Activated naive CD8-positive, alpha-beta T cell treated with anti-CD3 and anti-CD28 coated beads, Interleukin-2, amount 50 U/mL, for 16 hours (primary cell): ENCODE data around the gene LIME1.

ENCODE experiments used
- DNase-seq: peaks from one replicate; pipeline ENCODE4 v3.0.0-alpha.2; 2020; ENCODE audit warnings: low read depth, low spot score

The LIME1 gene, protein sequence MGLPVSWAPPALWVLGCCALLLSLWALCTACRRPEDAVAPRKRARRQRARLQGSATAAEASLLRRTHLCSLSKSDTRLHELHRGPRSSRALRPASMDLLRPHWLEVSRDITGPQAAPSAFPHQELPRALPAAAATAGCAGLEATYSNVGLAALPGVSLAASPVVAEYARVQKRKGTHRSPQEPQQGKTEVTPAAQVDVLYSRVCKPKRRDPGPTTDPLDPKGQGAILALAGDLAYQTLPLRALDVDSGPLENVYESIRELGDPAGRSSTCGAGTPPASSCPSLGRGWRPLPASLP

DNA sequence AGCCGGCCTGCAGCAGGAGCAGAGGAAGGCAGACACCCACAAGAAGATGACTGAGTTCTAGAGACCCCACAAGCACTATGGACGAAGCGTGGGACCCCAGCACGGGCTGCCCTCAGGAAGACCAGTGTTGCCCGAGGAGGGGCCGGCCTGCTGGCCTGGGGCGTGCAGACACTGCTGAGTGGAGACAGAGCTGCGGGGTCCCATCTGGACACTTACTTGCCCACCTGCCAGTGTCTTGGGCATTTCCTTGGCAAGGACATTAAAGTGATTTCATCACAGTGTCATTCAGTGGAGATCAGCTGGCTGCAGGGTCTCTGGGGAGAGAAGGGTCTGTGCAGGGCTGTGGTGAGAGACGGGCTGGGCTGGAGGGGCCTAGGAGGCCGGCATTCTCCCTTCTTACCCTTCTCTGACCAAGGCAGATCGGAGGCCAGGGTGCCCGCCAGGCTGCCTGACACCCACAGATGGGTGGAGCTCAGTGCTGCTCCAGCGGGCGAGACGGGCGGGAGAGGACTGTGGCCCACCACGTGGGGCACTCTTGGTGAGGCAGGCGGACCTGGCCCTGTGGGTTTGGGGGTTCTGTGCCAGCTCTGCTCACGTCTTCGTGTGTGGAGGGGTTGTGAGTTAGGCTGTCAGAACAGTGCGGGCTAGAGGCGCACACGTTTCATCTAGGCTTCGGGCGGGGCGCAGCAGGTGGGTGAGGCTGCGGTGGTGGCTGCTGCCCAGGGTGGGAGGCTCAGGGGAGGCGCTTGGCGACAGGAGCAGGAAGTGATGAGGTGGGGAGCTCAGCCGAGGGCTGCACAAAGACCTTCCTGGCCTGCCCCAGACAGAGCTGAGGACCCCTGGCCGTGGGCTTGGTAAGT lies at the start of gene LIME1:
LIME1 (plus strand) TSS at position 806 of the 860 bp plus-strand sequence. CDS start 886 bp downstream, outside the sequence.
- DNase-seq, result no peak

DNA sequence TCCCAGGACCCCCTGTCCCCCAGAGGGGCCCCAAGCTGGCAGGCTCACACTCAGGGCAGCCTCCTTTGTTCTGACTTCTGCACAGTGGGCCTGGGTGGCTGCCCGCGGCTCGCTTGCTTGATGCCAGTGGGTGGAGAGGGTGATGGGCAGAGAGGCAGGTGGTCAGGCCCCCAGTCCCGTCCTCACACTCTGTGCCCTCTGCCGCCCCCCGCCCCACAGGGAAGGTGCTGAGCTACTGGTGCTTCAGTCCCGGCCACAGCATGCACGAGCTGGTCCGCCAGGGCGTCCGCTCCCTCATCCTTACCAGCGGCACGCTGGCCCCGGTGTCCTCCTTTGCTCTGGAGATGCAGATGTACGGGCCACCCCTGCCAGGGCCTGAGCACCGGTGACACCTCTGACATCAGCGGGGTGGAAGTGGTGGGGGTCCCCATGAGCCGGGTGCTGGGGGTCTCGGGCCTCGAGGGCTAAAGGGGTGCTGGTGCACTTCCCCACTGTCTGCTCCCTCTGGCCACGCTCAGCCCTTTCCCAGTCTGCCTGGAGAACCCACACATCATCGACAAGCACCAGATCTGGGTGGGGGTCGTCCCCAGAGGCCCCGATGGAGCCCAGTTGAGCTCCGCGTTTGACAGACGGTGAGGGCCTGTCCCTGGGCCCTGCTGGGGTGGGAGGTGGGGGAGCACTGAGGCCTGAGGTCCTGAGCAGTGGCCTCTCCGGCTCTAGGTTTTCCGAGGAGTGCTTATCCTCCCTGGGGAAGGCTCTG lies 48.9 kb upstream of the LIME1 start:
- DNase-seq, result no peak

DNA sequence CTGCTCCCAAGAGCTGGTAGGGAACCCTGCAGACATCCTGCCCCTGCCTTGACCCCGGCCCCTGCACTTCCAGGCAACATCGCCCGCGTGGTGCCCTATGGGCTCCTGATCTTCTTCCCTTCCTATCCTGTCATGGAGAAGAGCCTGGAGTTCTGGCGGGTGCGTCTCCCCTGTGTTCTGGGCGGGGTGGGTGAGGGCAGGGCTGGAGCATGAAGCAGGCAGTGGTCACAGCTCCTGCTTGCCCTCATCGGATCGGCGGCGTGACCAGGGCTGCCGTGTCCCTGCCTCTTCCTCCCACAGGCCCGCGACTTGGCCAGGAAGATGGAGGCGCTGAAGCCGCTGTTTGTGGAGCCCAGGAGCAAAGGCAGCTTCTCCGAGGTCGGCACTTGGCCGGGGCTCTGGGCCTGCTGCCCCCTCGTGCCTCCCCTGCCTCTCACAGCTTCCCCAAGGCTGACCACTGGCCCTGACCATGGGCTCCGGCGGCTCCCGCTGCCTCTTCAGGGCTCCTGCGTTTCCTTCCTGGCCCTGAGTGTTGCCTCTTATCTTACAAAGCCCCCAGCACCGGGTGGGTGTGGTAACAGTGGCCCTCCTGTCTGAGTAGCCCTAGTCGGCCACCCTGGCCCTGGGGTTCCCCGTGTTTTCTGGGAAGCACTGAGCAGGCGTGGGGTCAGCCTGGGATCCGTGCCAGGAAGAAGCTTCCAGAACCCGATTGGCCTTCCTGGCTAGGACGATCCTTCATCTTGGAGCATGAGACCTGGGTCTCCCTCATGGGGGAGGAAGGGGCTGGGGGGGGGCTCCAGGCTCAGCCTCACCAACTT lies 48.0 kb upstream of the LIME1 start:
- DNase-seq, result no peak

DNA sequence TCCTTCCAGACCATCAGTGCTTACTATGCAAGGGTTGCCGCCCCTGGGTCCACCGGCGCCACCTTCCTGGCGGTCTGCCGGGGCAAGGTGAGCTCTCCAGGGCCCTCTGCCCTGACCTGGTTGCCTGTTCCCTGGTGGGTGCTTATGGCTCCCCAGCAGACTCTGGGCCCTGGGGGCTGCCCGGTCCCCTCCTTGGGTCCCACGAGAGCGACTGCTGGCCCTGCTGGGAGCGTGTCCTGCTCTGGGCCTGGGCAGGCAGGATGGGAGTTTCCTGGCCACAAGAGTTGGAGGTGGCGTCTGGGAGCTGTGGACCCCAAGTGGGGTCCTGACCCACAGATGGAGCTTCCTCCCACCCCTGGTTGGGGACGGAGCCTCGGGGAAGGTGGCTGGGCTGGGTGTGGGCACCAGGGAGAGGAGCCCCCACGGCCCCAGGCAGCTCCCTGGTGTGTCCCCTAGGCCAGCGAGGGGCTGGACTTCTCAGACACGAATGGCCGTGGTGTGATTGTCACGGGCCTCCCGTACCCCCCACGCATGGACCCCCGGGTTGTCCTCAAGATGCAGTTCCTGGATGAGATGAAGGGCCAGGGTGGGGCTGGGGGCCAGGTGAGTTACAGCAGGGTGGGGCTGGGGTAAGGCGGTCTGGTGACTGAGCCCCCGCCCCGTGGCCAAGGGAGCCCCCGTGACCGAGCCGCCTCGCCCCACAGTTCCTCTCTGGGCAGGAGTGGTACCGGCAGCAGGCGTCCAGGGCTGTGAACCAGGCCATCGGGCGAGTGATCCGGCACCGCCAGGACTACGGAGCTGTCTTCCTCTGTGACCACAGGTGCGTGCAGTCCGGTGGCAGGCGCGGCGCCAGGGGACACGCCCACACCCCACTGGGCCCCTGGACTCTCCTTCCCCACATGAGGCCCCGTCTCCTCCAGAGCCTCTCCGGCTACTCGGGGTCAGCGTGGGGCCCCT lies 47.1 kb upstream of the LIME1 start:
- DNase-seq, result no peak

DNA sequence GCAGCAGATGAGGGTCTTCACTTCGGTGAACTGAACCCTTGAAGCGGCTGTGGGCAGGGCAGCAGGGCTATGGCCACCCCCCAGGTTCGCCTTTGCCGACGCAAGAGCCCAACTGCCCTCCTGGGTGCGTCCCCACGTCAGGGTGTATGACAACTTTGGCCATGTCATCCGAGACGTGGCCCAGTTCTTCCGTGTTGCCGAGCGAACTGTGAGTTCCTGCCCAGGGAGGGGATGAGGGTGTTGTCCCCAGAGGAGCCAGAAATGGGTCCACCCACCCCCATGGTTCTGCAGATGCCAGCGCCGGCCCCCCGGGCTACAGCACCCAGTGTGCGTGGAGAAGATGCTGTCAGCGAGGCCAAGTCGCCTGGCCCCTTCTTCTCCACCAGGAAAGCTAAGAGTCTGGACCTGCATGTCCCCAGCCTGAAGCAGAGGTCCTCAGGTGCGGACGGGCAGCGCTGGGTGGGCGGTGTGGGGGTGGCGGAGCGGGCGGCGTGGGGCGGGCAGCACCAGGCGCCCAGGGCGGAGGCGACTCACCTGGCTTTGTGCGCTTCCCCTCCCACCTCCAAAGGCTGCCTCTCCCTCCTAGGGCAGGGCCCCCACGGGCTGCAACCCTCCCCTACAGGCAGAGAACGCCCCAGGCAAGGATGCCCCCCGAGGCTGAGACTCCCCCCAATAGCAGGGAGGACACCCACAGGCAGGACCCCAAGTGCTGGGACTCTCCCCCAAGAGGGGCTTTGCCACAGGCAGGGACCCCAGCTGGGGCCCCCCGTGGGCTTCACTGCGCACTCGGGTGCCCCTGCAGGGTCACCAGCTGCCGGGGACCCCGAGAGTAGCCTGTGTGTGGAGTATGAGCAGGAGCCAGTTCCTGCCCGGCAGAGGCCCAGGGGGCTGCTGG lies 46.2 kb upstream of the LIME1 start:
- no peak for DNase-seq

DNA sequence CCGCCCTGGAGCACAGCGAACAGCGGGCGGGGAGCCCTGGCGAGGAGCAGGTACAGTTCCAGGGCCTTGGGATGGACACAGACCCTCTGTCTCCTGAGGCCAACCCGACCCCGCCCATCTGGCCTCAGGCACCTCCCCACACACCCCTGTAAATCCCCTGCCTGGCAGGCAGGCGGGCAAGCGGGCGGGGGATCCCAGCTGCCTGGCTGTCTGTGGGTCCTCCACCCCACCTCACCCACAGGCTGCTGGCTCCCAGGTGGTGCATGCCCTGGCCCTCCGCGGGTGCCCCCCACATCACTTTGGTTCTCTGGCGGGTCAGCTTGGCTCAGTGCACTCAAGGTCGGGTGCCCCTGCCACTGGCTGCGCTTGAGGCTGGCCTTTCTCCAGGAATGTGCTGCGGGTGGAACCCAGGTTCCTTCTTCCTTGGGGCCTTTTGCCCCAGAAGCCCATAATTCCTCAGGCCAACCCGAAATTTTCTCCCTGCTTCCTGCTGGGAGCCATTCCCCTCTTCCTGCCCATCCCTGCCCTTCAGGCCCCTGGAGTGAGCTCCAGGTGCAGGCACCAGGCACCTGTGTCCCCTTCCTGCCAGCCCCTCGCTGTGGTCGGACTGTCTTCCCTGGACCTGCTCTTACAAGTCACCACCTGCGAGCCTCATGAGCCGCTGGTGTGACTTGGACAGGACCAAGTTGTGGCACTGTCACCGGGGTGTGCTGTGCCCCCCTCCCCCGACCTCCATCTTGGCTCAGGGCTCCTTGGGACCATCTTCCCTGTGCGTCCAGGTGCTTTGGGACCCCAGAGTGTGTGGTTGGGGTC lies 45.4 kb upstream of the LIME1 start:
- DNase-seq, result no peak

DNA sequence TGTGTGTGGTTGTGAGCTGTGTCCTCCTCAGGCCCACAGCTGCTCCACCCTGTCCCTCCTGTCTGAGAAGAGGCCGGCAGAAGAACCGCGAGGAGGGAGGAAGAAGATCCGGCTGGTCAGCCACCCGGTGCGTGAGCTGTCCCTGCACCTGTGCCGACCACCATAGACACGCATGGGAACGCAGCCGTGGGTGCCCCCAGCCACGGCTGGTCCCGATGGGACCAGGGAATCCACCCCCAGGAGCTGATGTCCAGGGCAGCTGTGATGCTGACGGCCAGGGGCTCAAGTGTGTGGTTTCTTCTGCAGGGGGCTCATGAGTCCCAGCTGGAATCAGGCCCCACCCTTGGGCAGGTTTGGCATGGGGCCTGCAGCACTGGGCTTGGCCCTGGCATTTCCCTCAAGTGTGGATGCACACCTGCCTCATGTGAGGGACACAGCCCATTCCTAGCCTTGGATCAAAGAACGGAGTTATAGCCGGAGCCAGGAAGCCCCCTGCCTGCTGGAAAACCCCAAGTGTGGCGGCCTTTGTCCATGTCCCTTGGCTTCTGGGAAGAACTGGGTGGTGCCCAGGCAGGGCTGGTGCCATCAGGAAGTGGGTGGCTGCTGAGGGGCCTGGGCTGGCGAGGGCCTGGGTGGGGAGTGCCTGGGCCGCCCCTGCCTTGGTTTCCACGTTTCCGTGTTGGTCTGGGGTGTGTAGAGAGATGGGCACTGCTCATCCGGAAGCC lies 44.6 kb upstream of the LIME1 start:
- no peak for DNase-seq

DNA sequence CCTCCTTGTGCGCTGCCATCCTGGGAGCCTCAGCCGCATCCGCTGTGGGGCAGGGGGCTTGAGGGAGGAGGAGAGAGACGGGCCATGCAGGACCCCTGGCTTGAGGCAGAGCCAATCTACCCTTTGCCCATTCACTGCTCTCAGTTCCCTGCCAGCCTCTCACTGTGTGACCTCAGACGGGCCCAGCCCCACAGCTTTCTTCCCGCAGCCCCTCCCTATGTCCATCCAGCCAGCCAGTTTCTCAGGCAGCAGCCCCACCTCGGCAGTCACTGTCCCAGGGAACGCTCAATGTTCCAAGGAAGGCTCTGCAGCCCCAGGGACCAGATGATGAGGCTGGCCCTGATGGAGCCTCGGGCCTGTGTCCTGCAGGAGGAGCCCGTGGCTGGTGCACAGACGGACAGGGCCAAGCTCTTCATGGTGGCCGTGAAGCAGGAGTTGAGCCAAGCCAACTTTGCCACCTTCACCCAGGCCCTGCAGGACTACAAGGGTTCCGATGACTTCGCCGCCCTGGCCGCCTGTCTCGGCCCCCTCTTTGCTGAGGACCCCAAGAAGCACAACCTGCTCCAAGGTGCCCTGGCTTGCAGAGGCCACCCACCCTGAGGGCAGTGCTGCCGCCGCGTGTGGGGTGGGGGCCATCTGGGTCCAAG lies 43.9 kb upstream of the LIME1 start:
- DNase-seq, result no peak

DNA sequence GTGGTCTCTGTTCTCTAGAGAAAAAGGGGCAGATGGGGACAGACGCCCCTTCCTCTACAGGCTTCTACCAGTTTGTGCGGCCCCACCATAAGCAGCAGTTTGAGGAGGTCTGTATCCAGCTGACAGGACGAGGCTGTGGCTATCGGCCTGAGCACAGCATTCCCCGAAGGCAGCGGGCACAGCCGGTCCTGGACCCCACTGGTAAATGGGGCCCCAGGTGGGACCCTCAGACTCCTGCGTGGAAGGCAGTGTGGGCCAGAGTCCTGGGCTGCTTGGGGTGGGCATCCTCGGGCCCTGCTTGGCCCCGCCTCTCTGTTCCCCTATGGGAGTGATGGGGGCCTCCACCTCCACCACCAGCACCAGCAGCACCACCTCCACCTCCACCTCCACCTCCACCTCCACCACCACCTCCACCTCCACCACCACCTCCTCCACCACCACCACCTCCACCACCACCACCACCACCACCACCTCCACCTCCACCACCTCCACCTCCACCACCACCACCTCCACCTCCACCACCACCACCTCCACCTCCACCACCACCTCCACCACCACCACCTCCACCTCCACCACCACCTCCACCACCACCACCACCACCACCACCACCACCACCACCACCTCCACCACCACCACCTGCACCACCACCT lies 43.3 kb upstream of the LIME1 start:
- DNase-seq, result no peak

DNA sequence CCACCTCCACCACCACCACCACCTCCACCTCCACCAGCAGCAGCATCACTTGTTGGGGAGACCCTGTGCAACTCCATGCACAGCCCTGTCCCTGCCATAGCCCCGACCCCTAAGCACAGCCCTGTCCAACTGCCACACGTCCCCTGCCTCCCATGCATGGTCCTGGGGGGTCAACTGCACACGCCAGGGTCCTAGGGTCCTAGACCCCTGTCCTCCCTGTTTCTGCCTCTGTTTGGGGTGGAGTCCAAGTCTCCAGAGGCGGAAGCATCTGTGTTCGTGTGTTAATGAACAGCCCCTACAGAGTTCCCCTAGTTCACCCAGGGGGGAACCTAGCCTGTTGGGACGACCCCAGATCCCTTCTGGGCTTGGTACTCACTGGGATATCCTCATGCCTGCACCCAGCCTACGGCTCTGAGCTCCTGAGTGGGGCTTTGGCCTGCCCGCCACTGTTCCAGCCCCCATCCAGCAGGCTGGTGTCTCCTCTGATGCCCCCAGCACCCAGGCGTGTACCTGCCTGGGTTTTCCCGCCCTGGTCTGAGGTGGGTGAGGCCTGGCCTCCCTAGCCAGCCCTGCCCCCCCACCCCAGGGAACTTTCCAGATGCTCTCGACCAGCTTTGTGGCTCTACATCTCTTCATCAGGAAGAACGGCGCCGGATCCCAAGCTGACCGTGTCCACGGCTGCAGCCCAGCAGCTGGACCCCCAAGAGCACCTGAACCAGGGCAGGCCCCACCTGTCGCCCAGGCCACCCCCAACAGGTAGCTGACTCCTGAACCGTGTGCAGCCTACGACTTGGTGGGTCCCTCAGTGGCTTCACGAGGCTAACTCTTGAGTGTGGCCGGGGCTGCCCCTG lies 42.5 kb upstream of the LIME1 start:
- no peak for DNase-seq

DNA sequence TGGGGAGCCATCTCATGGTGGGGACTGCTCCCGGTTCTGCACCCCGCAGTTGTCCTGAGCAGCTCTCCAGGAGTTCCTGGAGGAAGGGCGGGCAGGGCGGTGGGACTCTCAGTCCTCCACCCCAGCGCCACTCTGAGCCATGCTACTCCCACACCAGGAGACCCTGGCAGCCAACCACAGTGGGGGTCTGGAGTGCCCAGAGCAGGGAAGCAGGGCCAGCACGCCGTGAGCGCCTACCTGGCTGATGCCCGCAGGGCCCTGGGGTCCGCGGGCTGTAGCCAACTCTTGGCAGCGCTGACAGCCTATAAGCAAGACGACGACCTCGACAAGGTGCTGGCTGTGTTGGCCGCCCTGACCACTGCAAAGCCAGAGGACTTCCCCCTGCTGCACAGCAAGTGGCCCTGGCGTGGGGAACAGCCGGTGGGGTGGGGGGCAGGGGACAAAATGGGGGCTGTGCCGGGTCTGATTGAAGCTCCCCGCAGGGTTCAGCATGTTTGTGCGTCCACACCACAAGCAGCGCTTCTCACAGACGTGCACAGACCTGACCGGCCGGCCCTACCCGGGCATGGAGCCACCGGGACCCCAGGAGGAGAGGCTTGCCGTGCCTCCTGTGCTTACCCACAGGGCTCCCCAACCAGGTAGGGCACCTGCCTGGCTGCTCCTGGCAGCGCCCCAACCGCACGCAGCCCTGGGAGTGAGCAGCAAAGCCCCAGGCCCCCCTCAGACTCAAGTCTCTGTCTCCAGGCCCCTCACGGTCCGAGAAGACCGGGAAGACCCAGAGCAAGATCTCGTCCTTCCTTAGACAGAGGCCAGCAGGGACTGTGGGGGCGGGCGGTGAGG lies 41.7 kb upstream of the LIME1 start:
- DNase-seq, result no peak

DNA sequence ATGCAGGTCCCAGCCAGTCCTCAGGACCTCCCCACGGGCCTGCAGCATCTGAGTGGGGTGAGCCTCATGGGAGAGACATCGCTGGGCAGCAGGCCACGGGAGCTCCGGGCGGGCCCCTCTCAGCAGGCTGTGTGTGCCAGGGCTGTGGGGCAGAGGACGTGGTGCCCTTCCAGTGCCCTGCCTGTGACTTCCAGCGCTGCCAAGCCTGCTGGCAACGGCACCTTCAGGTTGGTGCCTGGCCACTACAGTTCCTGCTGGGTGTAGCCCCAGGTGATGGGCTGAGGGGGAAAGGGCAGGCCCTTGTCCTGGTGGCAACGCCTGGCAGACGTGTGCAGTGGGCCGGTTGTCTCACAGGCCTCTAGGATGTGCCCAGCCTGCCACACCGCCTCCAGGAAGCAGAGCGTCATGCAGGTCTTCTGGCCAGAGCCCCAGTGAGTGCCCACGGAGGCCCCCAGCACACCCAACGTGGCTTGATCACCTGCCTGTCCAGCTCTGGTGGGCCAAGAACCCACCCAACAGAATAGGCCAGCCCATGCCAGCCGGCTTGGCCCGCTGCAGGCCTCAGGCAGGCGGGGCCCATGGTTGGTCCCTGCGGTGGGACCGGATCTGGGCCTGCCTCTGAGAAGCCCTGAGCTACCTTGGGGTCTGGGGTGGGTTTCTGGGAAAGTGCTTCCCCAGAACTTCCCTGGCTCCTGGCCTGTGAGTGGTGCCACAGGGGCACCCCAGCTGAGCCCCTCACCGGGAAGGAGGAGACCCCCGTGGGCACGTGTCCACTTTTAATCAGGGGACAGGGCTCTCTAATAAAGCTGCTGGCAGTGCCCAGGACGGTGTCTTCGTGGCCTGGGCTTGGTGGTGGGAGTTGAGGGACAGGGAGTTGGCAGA lies 40.8 kb upstream of the LIME1 start:
- no peak for DNase-seq

DNA sequence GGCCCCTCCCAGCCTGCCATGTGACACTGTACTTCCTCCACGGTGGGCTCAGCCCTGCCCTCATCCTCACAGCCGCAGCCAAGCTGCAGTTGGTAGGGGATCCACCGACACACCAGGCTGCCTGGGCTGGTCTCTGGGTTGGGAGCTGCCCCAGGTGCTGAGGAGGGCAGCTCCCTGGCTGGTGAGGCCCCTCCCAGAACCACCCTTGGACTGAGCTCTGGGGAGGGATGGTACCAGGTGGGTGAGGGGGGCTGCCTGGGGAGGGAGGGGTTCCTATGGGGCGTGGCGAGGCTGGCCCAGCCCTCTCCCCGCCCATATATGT lies 40.2 kb upstream of the LIME1 start:
- no peak for DNase-seq
